ENCODE results near the gene POU6F1. TPM values are rescaled to one million over a fixed set of nuclear protein-coding genes. Genes with fewer than 3 reads are reported as not detected.

POU6F1 gene
- total RNA-seq, 1 experiment from 2014 or later, result 13.3 TPM

- Histone ChIP-seq H3K14ac (ENCODE audit: insufficient read depth, low read length) (no peak overlapping the region), H2AK5ac (ENCODE audit: insufficient read length, low read length) (no peak overlapping the region), H3K27ac (ENCODE audit: insufficient read length, low read depth, low read length) (no peak overlapping the region), H3K4me2 (ENCODE audit: insufficient read depth, insufficient read length, low read length) (no peak overlapping the region), H4K5ac (ENCODE audit: insufficient read length, low read depth, low read length) (no peak overlapping the region), H4K20me1 (ENCODE audit: control insufficient read depth, insufficient read depth, insufficient read length) (no peaks in the 10 kb centered on the region), H3K27me3 (ENCODE audit: insufficient read depth, low read length) (no peaks in the 10 kb centered on the region), H4K8ac (replicated peaks; ENCODE audit: insufficient read length, low read depth, low read length) (no peak overlapping the region), H3K9ac (ENCODE audit: extremely low read depth, insufficient read length, low read length) (no peak overlapping the region), H2BK20ac (ENCODE audit: low read depth, low read length, poor library complexity, severe bottlenecking) (no peak overlapping the region), H3K79me2 (ENCODE audit: insufficient read depth, low read length) (peaks cover 3% of the 10 kb centered on the region), H3K4me1 (ENCODE audit: insufficient read depth, low read length) (no peaks in the 10 kb centered on the region), H3K9me3 (ENCODE audit: control insufficient read depth, low read depth, low read length) (no peaks in the 10 kb centered on the region), H3K56ac (ENCODE audit: insufficient read length, low read depth, low read length) (no peak overlapping the region), H2BK12ac (ENCODE audit: insufficient read length, low read depth, low read length) (no peak overlapping the region), H3K18ac (ENCODE audit: insufficient read length, low read depth, low read length) (no peak overlapping the region), H2BK15ac (ENCODE audit: low read depth, low read length) (no peak overlapping the region), H2BK5ac (ENCODE audit: insufficient read length, low read length) (no peak overlapping the region), H3K4ac (ENCODE audit: low read depth, low read length) (no peak overlapping the region), H3T11ph (ENCODE audit: low read length) (no peak overlapping the region), H4K91ac (ENCODE audit: insufficient read length, low read depth, low read length) (no peak overlapping the region), H3K23ac (ENCODE audit: insufficient read length, low read depth, low read length) (no peak overlapping the region), H3K23me2 (ENCODE audit: insufficient read length, low read depth, low read length, poor library complexity, severe bottlenecking) (no peaks in the 10 kb centered on the region), H3K79me1 (ENCODE audit: insufficient read depth, low read depth, low read length, poor library complexity, severe bottlenecking) (no peaks in the 10 kb centered on the region), H2BK120ac (ENCODE audit: low read depth, low read length, poor library complexity, severe bottlenecking) (no peak overlapping the region), H2AFZ (ENCODE audit: low read length) (no peak overlapping the region)
- TF ChIP-seq CTCF (conservative IDR thresholded peaks at IDR 0.05), result no peak
- Mint-ChIP-seq H3K27ac (no peak overlapping the region), H3K27me3 (ENCODE audit: low read depth) (no peaks in the 10 kb centered on the region), H3K4me3 (no peak overlapping the region), H3K9me3 (no peaks in the 10 kb centered on the region), H3K4me1 (peaks cover 13 to 14% of the 10 kb centered on the region in 2 experiments), H3K36me3 (ENCODE audit: insufficient read depth in 1 of 3, low read depth in 3 of 3) (peaks cover 0 to 4% (median 0%) of the 10 kb centered on the region in 3 experiments; a peak in 1 of 7 replicates)
- WGBS (ENCODE audit: extremely low coverage, insufficient read length, low lambda C conversion rate), result no CpG with 5 or more reads among the region's 1 CpG
- DNase-seq, result no peak
These were observed 64.9 kb downstream of the POU6F1 start for GRCh38 chr12:51152953-51153352.

All from H9 (cell line).